GM21526 (cell line): Measurements from ENCODE around the gene RIMBP2.

Experiments used
- ATAC-seq: cut with Tn5 transposase; IDR thresholded peaks from one replicate; pipeline ENCODE4 v1.9.1; 2021; ENCODE audit warnings: moderate library complexity; ENCODE audit not compliant: unreplicated experiment, low FRiP score

The RIMBP2 gene

GRCh38 chr12:130478786-130479185, 237.3 kb downstream of the RIMBP2 start:
- ATAC-seq = no peak

- ATAC-seq = no peak
Observed at GRCh38 chr12:130477701-130478100, 238.4 kb downstream of the RIMBP2 start.

- ATAC-seq = no peak
Observed at GRCh38 chr12:130477266-130477665, 238.8 kb downstream of the RIMBP2 start.

- no peak for ATAC-seq
Observed at GRCh38 chr12:130476451-130477135, 239.5 kb downstream of the RIMBP2 start.

GRCh38 chr12:130474599-130475269, 241.4 kb downstream of the RIMBP2 start:
- no peak for ATAC-seq

- ATAC-seq = no peak
Observed at GRCh38 chr12:130473266-130473665, 242.8 kb downstream of the RIMBP2 start.

- no peak for ATAC-seq
Observed at GRCh38 chr12:130470969-130471368, 245.1 kb downstream of the RIMBP2 start.

- no peak for ATAC-seq
Observed at GRCh38 chr12:130469552-130469951, 246.5 kb downstream of the RIMBP2 start.

- ATAC-seq = no peak
Observed at GRCh38 chr12:130468700-130469245, 247.3 kb downstream of the RIMBP2 start.

GRCh38 chr12:130468186-130468585, 247.9 kb downstream of the RIMBP2 start:
- ATAC-seq = no peak

- ATAC-seq = no peak
Observed at GRCh38 chr12:130465626-130466025, 250.5 kb downstream of the RIMBP2 start.

GRCh38 chr12:130465046-130465445, 251.1 kb downstream of the RIMBP2 start:
- no peak for ATAC-seq

GRCh38 chr12:130463818-130464670, 252.1 kb downstream of the RIMBP2 start:
- no peak for ATAC-seq

- no peak for ATAC-seq
Observed at GRCh38 chr12:130463275-130463658, 252.8 kb downstream of the RIMBP2 start.

- no peak for ATAC-seq
Observed at GRCh38 chr12:130462558-130463274, 253.4 kb downstream of the RIMBP2 start.

- no peak for ATAC-seq
Observed at GRCh38 chr12:130461839-130462557, 254.1 kb downstream of the RIMBP2 start.

- no peak for ATAC-seq
Observed at GRCh38 chr12:130461447-130461815, 254.7 kb downstream of the RIMBP2 start.

- ATAC-seq = no peak
Observed at GRCh38 chr12:130460611-130461446, 255.3 kb downstream of the RIMBP2 start.

GRCh38 chr12:130459916-130460315, 256.2 kb downstream of the RIMBP2 start:
- ATAC-seq = no peak
